ENCODE results near the gene ZBTB9. TPM values are rescaled to one million over a fixed set of nuclear protein-coding genes. Genes with fewer than 3 reads are reported as not detected.

ZBTB9 gene
- total and polyA plus RNA-seq, 2 donors (not counting 1 experiment from before 2014, with no cell fraction given) = 2.9 to 11.8 TPM

- peak within 1 kb of the TSS; percentile 92 for H3K4me2 ChIP-seq (replicated peaks; ENCODE audit: low read depth, low read length, poor library complexity, severe bottlenecking)
- no peak within 1 kb of the TSS for H3K9ac ChIP-seq (ENCODE audit: low read length)
These were observed 34.5 kb upstream of the ZBTB9 start, which contains the start of gene SYNGAP1 for GRCh38 chr6:33419580-33420490. SYNGAP1 (plus strand) TSS chr6:33420065; CDS start chr6:33420265, 200 bp downstream.

More at GRCh38 chr6:33419580-33420490, 34.5 kb upstream of the ZBTB9 start, which contains the start of gene SYNGAP1:
- POLR2A ChIA-PET = interaction anchor here (1.7 kb wide), 1 partner anchor 11 kb away, joined by 6 read pairs; no protein-coding TSS in a partner anchor
- no peaks in the 10 kb centered on the region for H4K20me1 ChIP-seq (ENCODE audit: control insufficient read depth, insufficient read depth, low read length, poor library complexity, severe bottlenecking)
- H3K36me3 ChIP-seq (replicated peaks in 1 of 2; ENCODE audit: control extremely low read depth in 1 of 2, control insufficient read depth in 1 of 2, extremely low read depth in 1 of 2, insufficient read depth in 2 of 2, low read length in 1 of 2) = peaks cover 0 to 16% of the 10 kb centered on the region in 2 experiments
- peaks cover 26% of the 10 kb centered on the region for H3K79me2 ChIP-seq (ENCODE audit: control insufficient read depth, insufficient read depth, low read length)
- no peaks in the 10 kb centered on the region for H3K9me3 Mint-ChIP-seq (ENCODE audit: insufficient read depth)
- CTCF ChIA-PET = interaction anchor here (0.6 to 1.9 kb wide), 5 partner anchors 29 to 1021 kb away, joined by 4 to 8 read pairs (median 5); partner anchors contain the start of genes B3GALT4, ZBTB22 and ZBTB9
- peak within 1 kb of the TSS; percentile 96 for H3K4me3 Mint-ChIP-seq
- 12% methylated on average over 5 of the region's 22 CpGs for WGBS (ENCODE audit: insufficient coverage)
- peak within 1 kb of the TSS; percentile 97 for H3K27ac Mint-ChIP-seq
- peaks cover 55% of the 10 kb centered on the region for H3K4me1 Mint-ChIP-seq
- intact Hi-C loops (cut with micrococcal nuclease) = loop anchor here (2.0 kb wide), 2 partner anchors 151 to 369 kb away; partner anchors contain the start of gene LEMD2
- peaks cover 4% of the 10 kb centered on the region for H3K27me3 Mint-ChIP-seq
- DNase-seq (no peak), ATAC-seq (ENCODE audit: low read depth) (no peak)
- H2AFZ ChIP-seq (ENCODE audit: insufficient read depth, low read depth, low read length, poor library complexity, severe bottlenecking) = peak within 1 kb of the TSS; percentile 41
- peaks cover 0 to 3% (median 0%) of the 10 kb centered on the region in 4 experiments for H3K27me3 ChIP-seq (replicated peaks in 1 of 4; ENCODE audit: control extremely low read depth in 1 of 4, control insufficient read depth in 3 of 4, insufficient read depth in 4 of 4, low read length in 3 of 4)
- no peak within 1 kb of the TSS for H3K4me3 ChIP-seq (ENCODE audit: control extremely low read depth in 1 of 5, extremely low read depth in 1 of 5, insufficient read depth in 1 of 5, low read depth in 2 of 5, low read length in 4 of 5)
- TF ChIP-seq CTCF (IDR thresholded peaks at IDR 0.05) (no peak), EZH2 (IDR thresholded peaks at IDR 0.05; ENCODE audit: borderline replicate concordance, insufficient read depth, low read depth, low read length, poor library complexity, severe bottlenecking) (no peak)
- no peaks in the 10 kb centered on the region for H3K9me3 ChIP-seq (ENCODE audit: control extremely low read depth in 1 of 3, control insufficient read depth in 2 of 3, insufficient read depth in 1 of 3, low read length in 2 of 3)
- peaks cover 29 to 52% of the 10 kb centered on the region in 2 donors for H3K4me1 ChIP-seq (ENCODE audit: control insufficient read depth in 2 of 2, insufficient read depth in 2 of 2, low read length in 2 of 2)
- no peak within 1 kb of the TSS for H3K27ac ChIP-seq (ENCODE audit: low read length in 2 of 2)

All from B cell (primary cell).